GM21619 (cell line): Measurements from ENCODE around the gene FUT8.
"Not testable (repeated sequence)": the region's sequence is repeated elsewhere in the genome, so short reads cannot be mapped to it uniquely, and the experiment has no call there.

Source experiments
- ATAC-seq: cut with Tn5 transposase; IDR thresholded peaks from one replicate; pipeline ENCODE4 v1.9.1; 2021; ENCODE audit not compliant: unreplicated experiment

FUT8 gene

GRCh38 chr14:65604936-65605335 is 192.4 kb downstream of the FUT8 start:
- no peak for ATAC-seq

GRCh38 chr14:65606460-65606859 is 193.9 kb downstream of the FUT8 start:
- ATAC-seq: no peak

GRCh38 chr14:65613131-65613650 is 200.7 kb downstream of the FUT8 start:
- no peak for ATAC-seq

- no peak for ATAC-seq
These were observed 206.5 kb downstream of the FUT8 start for GRCh38 chr14:65618996-65619395.

- ATAC-seq: no peak
These were observed 207.7 kb downstream of the FUT8 start for GRCh38 chr14:65620195-65620594.

- ATAC-seq: no peak
These were observed 210.2 kb downstream of the FUT8 start for GRCh38 chr14:65622703-65623102.

- ATAC-seq: no peak
These were observed 211.2 kb downstream of the FUT8 start for GRCh38 chr14:65623759-65624158.

- ATAC-seq: no peak
These were observed 214.8 kb downstream of the FUT8 start for GRCh38 chr14:65627315-65627714.

- no peak for ATAC-seq
These were observed 216.1 kb downstream of the FUT8 start for GRCh38 chr14:65628664-65629063.

- ATAC-seq: no peak
These were observed 218.5 kb downstream of the FUT8 start for GRCh38 chr14:65631040-65631439.

- no peak for ATAC-seq
These were observed 220.0 kb downstream of the FUT8 start for GRCh38 chr14:65632487-65632886.

- ATAC-seq: not testable (repeated sequence)
These were observed 221.1 kb downstream of the FUT8 start for GRCh38 chr14:65633666-65634065.

GRCh38 chr14:65637780-65638179 is 225.2 kb downstream of the FUT8 start:
- ATAC-seq: peak; percentile 81

GRCh38 chr14:65639216-65639615 is 226.7 kb downstream of the FUT8 start:
- ATAC-seq: no peak

GRCh38 chr14:65650826-65651225 is 238.3 kb downstream of the FUT8 start:
- ATAC-seq: no peak

GRCh38 chr14:65656554-65656953 is 244.0 kb downstream of the FUT8 start:
- ATAC-seq: no peak

GRCh38 chr14:65658202-65658601 is 245.7 kb downstream of the FUT8 start:
- no peak for ATAC-seq

GRCh38 chr14:65661865-65662264 is 249.3 kb downstream of the FUT8 start:
- no peak for ATAC-seq

GRCh38 chr14:65664436-65664835 is 251.9 kb downstream of the FUT8 start:
- ATAC-seq: no peak

- ATAC-seq: no peak
These were observed 264.0 kb downstream of the FUT8 start for GRCh38 chr14:65676361-65677014.

GRCh38 chr14:65685572-65685971 is 273.0 kb downstream of the FUT8 start:
- no peak for ATAC-seq

GRCh38 chr14:65686761-65687160 is 274.2 kb downstream of the FUT8 start:
- ATAC-seq: no peak

- no peak for ATAC-seq
These were observed 276.5 kb downstream of the FUT8 start for GRCh38 chr14:65689070-65689469.
